HepG2 (cell line): ENCODE data around the gene FANK1. TPM values are rescaled to one million over a fixed set of nuclear protein-coding genes. Genes with fewer than 3 reads are reported as not detected.

Experiments
- ADNP ChIP-seq: sonication (generic); formaldehyde crosslinking; IDR thresholded peaks from 2 replicates; pipeline ENCODE4 v1.4.0; 2020; ENCODE audit warnings: missing genetic modification reagents
- ARID5B ChIP-seq: IDR thresholded peaks from 2 replicates; pipeline ENCODE4 v1.4.0; 2020; ENCODE audit warnings: mild to moderate bottlenecking, missing genetic modification reagents
- FOSL2 ChIP-seq: sonication (generic); formaldehyde crosslinking; IDR thresholded peaks from 2 replicates; pipeline ENCODE4 v1.4.0; 2020; ENCODE audit warnings: missing genetic modification reagents
- FOXA1 ChIP-seq, 2 experiments: fragments of 450-650 bp in 1 of 2; sonication (generic) in 1 of 2; formaldehyde crosslinking in 1 of 2; IDR thresholded peaks; 2 replicates each; pipeline versions ENCODE4 v1.4.0 to v1.6.1; 2016 to 2020; ENCODE audit warnings: missing genetic modification reagents in 1 of 2
- KLF16 ChIP-seq, 2 experiments: sonication (generic) in 1 of 2; formaldehyde crosslinking in 1 of 2; IDR thresholded peaks; 2 replicates each; pipeline versions ENCODE4 v1.6.1 to v1.8.0; 2016 to 2023; ENCODE audit warnings: missing genetic modification reagents in 2 of 2, missing compliant biosample characterization in 1 of 2
- MEIS1 ChIP-seq: sonication (generic); formaldehyde crosslinking; IDR thresholded peaks from 2 replicates; pipeline ENCODE4 v1.9.0; 2021; ENCODE audit warnings: mild to moderate bottlenecking, missing genetic modification reagents, moderate library complexity, borderline replicate concordance
- MIXL1 ChIP-seq: IDR thresholded peaks from 2 replicates; pipeline ENCODE4 v1.6.1; 2016
- RXRB ChIP-seq: IDR thresholded peaks from 2 replicates; pipeline ENCODE4 v1.6.1; 2016; ENCODE audit warnings: borderline replicate concordance, missing genetic modification reagents, missing compliant biosample characterization
- SKIL ChIP-seq: sonication (generic); formaldehyde crosslinking; IDR thresholded peaks from 2 replicates; pipeline ENCODE4 v1.8.0; 2022; ENCODE audit warnings: missing genetic modification reagents, mild to moderate bottlenecking, moderate library complexity, borderline replicate concordance
- ZBTB14 ChIP-seq: sonication (generic); formaldehyde crosslinking; IDR thresholded peaks from 2 replicates; pipeline ENCODE4 v1.4.0; 2020; ENCODE audit warnings: missing genetic modification reagents
- polyA plus RNA-seq, 8 experiments: library from polyadenylated mRNA; depleted of rRNA in 3 of 8; stranded (reverse) in 7 of 8; unstranded in 1 of 8; fragments of >200 nt; fragmentation: Illumina TruSeq in 4 of 8; extraction: Trizol in 4 of 8; gene quantifications; 2 replicates each; pipeline versions ENCODE4 v1.2.1 to v1.2.3, GENCODE V29; 2011 to 2016; ENCODE audit warnings: low read depth in 4 of 8, missing spikeins in 1 of 8, mixed read lengths in 1 of 8; ENCODE audit not compliant: insufficient read depth in 1 of 8
- total RNA-seq, 5 experiments: library from RNA; depleted of rRNA; stranded (reverse); fragments of >200 nt; fragmentation: Illumina TruSeq; extraction: Trizol; gene quantifications; 2 replicates each; pipeline ENCODE4 v1.2.3, GENCODE V29; 2016; ENCODE audit warnings: low read depth in 1 of 5
- TF ChIP-seq, protein P1 (sequence below): sonication (generic); formaldehyde crosslinking; IDR thresholded peaks from 2 replicates; pipeline ENCODE4 v1.5.1; 2020; ENCODE audit warnings: mild to moderate bottlenecking, missing genetic modification reagents, borderline replicate concordance
- TF ChIP-seq, protein P2 (sequence below): sonication (generic); formaldehyde crosslinking; IDR thresholded peaks from 2 replicates; pipeline ENCODE4 v1.4.0; 2020; ENCODE audit warnings: missing genetic modification reagents

The FANK1 gene
- total and polyA plus RNA-seq, 2 of the 13 experiments (the other 11 are each of a cell fraction or from before 2014, with no cell fraction given) = 0.22 TPM; not detected in 1

GRCh38 chr10:125951290-125951689 is 54.9 kb downstream of the FANK1 start (continued):
- TF ChIP-seq, protein P1, sequence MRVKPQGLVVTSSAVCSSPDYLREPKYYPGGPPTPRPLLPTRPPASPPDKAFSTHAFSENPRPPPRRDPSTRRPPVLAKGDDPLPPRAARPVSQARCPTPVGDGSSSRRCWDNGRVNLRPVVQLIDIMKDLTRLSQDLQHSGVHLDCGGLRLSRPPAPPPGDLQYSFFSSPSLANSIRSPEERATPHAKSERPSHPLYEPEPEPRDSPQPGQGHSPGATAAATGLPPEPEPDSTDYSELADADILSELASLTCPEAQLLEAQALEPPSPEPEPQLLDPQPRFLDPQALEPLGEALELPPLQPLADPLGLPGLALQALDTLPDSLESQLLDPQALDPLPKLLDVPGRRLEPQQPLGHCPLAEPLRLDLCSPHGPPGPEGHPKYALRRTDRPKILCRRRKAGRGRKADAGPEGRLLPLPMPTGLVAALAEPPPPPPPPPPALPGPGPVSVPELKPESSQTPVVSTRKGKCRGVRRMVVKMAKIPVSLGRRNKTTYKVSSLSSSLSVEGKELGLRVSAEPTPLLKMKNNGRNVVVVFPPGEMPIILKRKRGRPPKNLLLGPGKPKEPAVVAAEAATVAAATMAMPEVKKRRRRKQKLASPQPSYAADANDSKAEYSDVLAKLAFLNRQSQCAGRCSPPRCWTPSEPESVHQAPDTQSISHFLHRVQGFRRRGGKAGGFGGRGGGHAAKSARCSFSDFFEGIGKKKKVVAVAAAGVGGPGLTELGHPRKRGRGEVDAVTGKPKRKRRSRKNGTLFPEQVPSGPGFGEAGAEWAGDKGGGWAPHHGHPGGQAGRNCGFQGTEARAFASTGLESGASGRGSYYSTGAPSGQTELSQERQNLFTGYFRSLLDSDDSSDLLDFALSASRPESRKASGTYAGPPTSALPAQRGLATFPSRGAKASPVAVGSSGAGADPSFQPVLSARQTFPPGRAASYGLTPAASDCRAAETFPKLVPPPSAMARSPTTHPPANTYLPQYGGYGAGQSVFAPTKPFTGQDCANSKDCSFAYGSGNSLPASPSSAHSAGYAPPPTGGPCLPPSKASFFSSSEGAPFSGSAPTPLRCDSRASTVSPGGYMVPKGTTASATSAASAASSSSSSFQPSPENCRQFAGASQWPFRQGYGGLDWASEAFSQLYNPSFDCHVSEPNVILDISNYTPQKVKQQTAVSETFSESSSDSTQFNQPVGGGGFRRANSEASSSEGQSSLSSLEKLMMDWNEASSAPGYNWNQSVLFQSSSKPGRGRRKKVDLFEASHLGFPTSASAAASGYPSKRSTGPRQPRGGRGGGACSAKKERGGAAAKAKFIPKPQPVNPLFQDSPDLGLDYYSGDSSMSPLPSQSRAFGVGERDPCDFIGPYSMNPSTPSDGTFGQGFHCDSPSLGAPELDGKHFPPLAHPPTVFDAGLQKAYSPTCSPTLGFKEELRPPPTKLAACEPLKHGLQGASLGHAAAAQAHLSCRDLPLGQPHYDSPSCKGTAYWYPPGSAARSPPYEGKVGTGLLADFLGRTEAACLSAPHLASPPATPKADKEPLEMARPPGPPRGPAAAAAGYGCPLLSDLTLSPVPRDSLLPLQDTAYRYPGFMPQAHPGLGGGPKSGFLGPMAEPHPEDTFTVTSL = peak; percentile 60; the same call in 1 of the 2 replicates
- TF ChIP-seq SKIL (CRISPR knock-in tag) = no peak
- TF ChIP-seq, protein P2, sequence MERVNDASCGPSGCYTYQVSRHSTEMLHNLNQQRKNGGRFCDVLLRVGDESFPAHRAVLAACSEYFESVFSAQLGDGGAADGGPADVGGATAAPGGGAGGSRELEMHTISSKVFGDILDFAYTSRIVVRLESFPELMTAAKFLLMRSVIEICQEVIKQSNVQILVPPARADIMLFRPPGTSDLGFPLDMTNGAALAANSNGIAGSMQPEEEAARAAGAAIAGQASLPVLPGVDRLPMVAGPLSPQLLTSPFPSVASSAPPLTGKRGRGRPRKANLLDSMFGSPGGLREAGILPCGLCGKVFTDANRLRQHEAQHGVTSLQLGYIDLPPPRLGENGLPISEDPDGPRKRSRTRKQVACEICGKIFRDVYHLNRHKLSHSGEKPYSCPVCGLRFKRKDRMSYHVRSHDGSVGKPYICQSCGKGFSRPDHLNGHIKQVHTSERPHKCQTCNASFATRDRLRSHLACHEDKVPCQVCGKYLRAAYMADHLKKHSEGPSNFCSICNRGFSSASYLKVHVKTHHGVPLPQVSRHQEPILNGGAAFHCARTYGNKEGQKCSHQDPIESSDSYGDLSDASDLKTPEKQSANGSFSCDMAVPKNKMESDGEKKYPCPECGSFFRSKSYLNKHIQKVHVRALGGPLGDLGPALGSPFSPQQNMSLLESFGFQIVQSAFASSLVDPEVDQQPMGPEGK = no peak
- peak; percentile 82 for TF ChIP-seq ARID5B
- peak; percentile 46; the same call in 1 of the 2 replicates for TF ChIP-seq RXRB (CRISPR knock-in tag)
- no peak for TF ChIP-seq ADNP (CRISPR knock-in tag)
- TF ChIP-seq MEIS1 (CRISPR knock-in tag) = no peak
- no peak for TF ChIP-seq ZBTB14 (CRISPR knock-in tag)
- TF ChIP-seq KLF16 (CRISPR knock-in tag; IDR thresholded peaks at IDR 0.05) = no peak
- 0 out of 2 replicates have a peak, but pooled peaks have one; percentile 47 for TF ChIP-seq MIXL1 (CRISPR knock-in tag)
- TF ChIP-seq FOSL2 (CRISPR knock-in tag) = no peak
- no peak for TF ChIP-seq FOXA1 (IDR thresholded peaks at IDR 0.05)
- peak; percentile 64 for TF ChIP-seq FOXA1 (CRISPR knock-in tag; IDR thresholded peaks at IDR 0.05)
